Adrenal gland (tissue), 12 donors: ENCODE results near the gene F5. TPM values are rescaled to one million over a fixed set of nuclear protein-coding genes. Genes with fewer than 3 reads are reported as not detected.

Experiments used
- DNase-seq, 7 donors: peaks; one replicate each; pipeline ENCODE4 v3.0.0-alpha.2; 2019 to 2020
- H3K27ac ChIP-seq, 5 donors: fragments of 200-600 bp; sonication (generic) in 4 of 5; 1 replicate in 3 of 5; 2 replicates in 2 of 5; pipeline versions ENCODE4 v1.5.1 to v1.8.0; 2016 to 2020; ENCODE audit warnings: mild to moderate bottlenecking in 1 of 5
- H3K27me3 ChIP-seq: fragments of 200-600 bp; 2 replicates; pipeline ENCODE4 v1.8.0; 2021
- H3K36me3 ChIP-seq, 2 donors: fragments of 200-600 bp; replicated peaks in 1 of 2; 1 replicate in 1 of 2; 2 replicates in 1 of 2; pipeline versions ENCODE4 v1.5.1 to v1.8.0; 2018 to 2022
- H3K4me1 ChIP-seq, 2 donors: fragments of 200-600 bp; replicated peaks in 1 of 2; 1 replicate in 1 of 2; 2 replicates in 1 of 2; pipeline versions ENCODE4 v1.5.1 to v1.8.0; 2018 to 2021
- H3K4me3 ChIP-seq, 4 donors: fragments of 200-600 bp; sonication (generic) in 3 of 4; one replicate each; pipeline ENCODE4 v1.5.1; 2016 to 2018
- H3K9me3 ChIP-seq, 3 donors: fragments of 200-600 bp; sonication (generic) in 1 of 3; replicated peaks in 1 of 3; 1 replicate in 2 of 3; 2 replicates in 1 of 3; pipeline versions ENCODE4 v1.5.1 to v1.8.0; 2016 to 2021
- CTCF ChIP-seq, 6 experiments: fragments of 450-650 bp in 4 of 6; fragments of 200-600 bp in 2 of 6; sonication (generic) in 1 of 6; IDR thresholded peaks; 1 replicate in 5 of 6; 2 replicates in 1 of 6; pipeline versions ENCODE4 v1.5.1 to v1.8.0; 2016 to 2021; ENCODE audit warnings: antibody characterized with exemption in 6 of 6, mild to moderate bottlenecking in 2 of 6, moderate library complexity in 1 of 6
- intact Hi-C, 2 donors: fragments of 100-400 bp; cut with DNase I; formaldehyde crosslinking; loops; one replicate each; pipeline versions ENCODE4 v1.14.1 to v1.15.0; 2022 to 2023
- polyA plus RNA-seq, 3 donors: library from polyadenylated mRNA; stranded (reverse); fragments of 200-250 nt in 2 of 3; fragments of 350-450 nt in 1 of 3; fragmentation: Illumina TruSeq in 1 of 3; extraction: RNeasy Lipid Tissue Mini Kit (QIAGEN cat#74804) in 1 of 3; gene quantifications; one replicate each; pipeline ENCODE4 v1.2.3, GENCODE V29; 2013 to 2014
- small RNA-seq, 2 donors: library from RNA; depleted of rRNA; stranded (forward); fragments of <200 nt; gene quantifications; one replicate each; pipeline ENCODE3, GENCODE V24; 2016
- total RNA-seq, 9 donors: library from RNA; depleted of rRNA in 4 of 9; stranded (reverse); fragments of >200 nt in 4 of 9; fragments of 120-200 nt in 1 of 9; fragmentation: NEBNext Ultra II Directional in 1 of 9; extraction: Animal tissue kit (Norgen Biotek cat#: 25700) in 1 of 9; gene quantifications; one replicate each; pipeline versions ENCODE4 v1.1.0 to v1.2.4, GENCODE V29; 2013 to 2023
- donor health status: healthy with polysubstance abuse.
- donor health status: Bipolar disorder and iron deficiency.
- donor health status: DM: yes; HTN: yes; CAD: no.
- donor health status: DM: no; HTN: no; CAD: no.
- donor health status: DM: no; HTN: no; CAD: no.
- donor health status: DM: yes; HTN: yes; CAD: no.

Gene F5
- total and polyA plus RNA-seq, 12 donors, result under 0.01 to 0.88 (median 0.14) TPM; not detected in 4

- no peaks in the 10 kb centered on the region for H3K36me3 ChIP-seq
- DNase-seq, result no peak
- intact Hi-C loops, result loop anchor here (5.0 kb wide), 1 partner anchor 82 kb away; no protein-coding TSS in a partner anchor
- no peak overlapping the region for H3K27ac ChIP-seq
- no peaks in the 10 kb centered on the region for H3K27me3 ChIP-seq
- H3K9me3 ChIP-seq, result no peaks in the 10 kb centered on the region
- no peak overlapping the region for H3K4me3 ChIP-seq
- TF ChIP-seq CTCF (IDR thresholded peaks at IDR 0.05), result no peak
- peaks cover 0 to 2% of the 10 kb centered on the region in 2 donors for H3K4me1 ChIP-seq
Observed at GRCh38 chr1:169465281-169465680, 121.0 kb downstream of the F5 start.

Small RNA genes within 50 kb of the gene (small RNA-seq; reads per million reads assigned to genes)
- gene AL021068.2, result 0 reads per million in 2 donors

Other genes with a start within 250 kb of the F5 start
- gene NME7, start 218.7 kb downstream of the F5 start, total RNA-seq, result 10 to 100 TPM; 10.6 to 22.8 (median 16.0) TPM
- gene NME7, start 218.7 kb downstream of the F5 start, polyA plus RNA-seq, result 10 to 100 TPM in 1 of 3 donors, 1 to 10 TPM in 2; 3.3 to 41.4 (median 10.0) TPM
- gene BLZF1, start 218.3 kb downstream of the F5 start, total RNA-seq, result 10 to 100 TPM; 11.0 to 36.0 (median 20.4) TPM
- gene BLZF1, start 218.3 kb downstream of the F5 start, polyA plus RNA-seq, result 10 to 100 TPM in 1 of 3 donors, 1 to 10 TPM in 2; 7.5 to 31.0 (median 7.6) TPM
- gene CCDC181, start 159.0 kb downstream of the F5 start, total RNA-seq, result 1 to 10 TPM in 3 of 9 donors, under 1 TPM in 3, not detected in 3; 0.15 to 2.6 (median 1.0) TPM
- gene CCDC181, start 159.0 kb downstream of the F5 start, polyA plus RNA-seq, result 1 to 10 TPM; 1.3 to 4.2 (median 3.5) TPM
- gene SLC19A2, start 100.5 kb downstream of the F5 start, total RNA-seq, result 10 to 100 TPM in 5 of 9 donors, 1 to 10 TPM in 4; 6.7 to 29.2 (median 12.7) TPM
- gene SLC19A2, start 100.5 kb downstream of the F5 start, polyA plus RNA-seq, result 10 to 100 TPM; 10.4 to 19.2 (median 13.5) TPM
- 10 to 100 TPM in 2 of 9 donors, 1 to 10 TPM in 7; 2.3 to 10.9 (median 3.5) TPM for gene SELP, start 43.6 kb upstream of the F5 start, total RNA-seq
- 1 to 10 TPM; 1.6 to 5.1 (median 3.3) TPM for gene SELP, start 43.6 kb upstream of the F5 start, polyA plus RNA-seq
- 1 to 10 TPM in 5 of 9 donors, under 1 TPM in 4; 0.61 to 2.5 (median 1.1) TPM for gene SELL, start 125.1 kb upstream of the F5 start, total RNA-seq
- gene SELL, start 125.1 kb upstream of the F5 start, polyA plus RNA-seq, result 1 to 10 TPM in 2 of 3 donors, under 1 TPM in 1; 0.77 to 1.8 (median 1.2) TPM
- 1 to 10 TPM in 4 of 9 donors, under 1 TPM in 5; 0.14 to 3.3 (median 0.85) TPM for gene SELE, start 147.6 kb upstream of the F5 start, total RNA-seq
- gene SELE, start 147.6 kb upstream of the F5 start, polyA plus RNA-seq, result 1 to 10 TPM in 2 of 3 donors, under 1 TPM in 1; 0.56 to 7.2 (median 1.2) TPM
- 1 to 10 TPM; 4.1 to 9.6 (median 7.3) TPM for gene METTL18, start 208.4 kb upstream of the F5 start, total RNA-seq
- gene METTL18, start 208.4 kb upstream of the F5 start, polyA plus RNA-seq, result 10 to 100 TPM in 1 of 3 donors, 1 to 10 TPM in 2; 5.7 to 11.4 (median 7.2) TPM